ENCODE measurements around the gene ATXN7L3.

Gene ATXN7L3

DNA sequence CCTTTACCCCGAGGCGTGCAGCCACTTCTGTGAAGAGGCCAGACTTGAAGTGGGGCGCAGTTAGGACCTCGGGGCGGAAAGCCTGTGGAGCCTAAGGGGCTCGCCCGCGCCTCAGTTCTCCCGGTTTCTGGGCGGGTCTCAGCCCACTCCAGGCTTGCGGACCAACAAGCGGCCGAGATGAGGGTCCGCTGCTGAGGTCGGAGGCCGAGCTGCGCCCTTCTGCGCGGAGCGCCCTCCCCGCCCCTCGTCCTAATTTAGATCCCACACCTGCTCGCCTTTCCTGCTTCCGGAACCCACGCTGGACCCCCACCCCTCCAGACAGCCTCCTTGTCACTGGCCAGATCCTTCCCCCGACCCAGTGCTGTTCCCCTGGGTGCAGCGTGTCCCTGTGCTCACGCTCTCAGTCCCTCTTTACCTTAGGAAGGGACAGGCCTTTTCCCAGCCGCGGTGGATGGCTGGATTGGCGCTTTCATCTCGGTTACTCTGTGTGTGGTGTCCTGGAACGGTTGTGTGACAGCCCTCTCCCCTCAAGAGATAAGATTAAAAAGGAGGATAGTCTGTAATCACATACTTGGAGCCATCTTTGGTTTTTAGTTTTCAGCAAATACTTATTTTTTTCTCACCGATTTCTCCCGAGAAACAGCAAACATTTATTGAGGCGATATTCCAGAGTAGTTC lies 933 bp upstream of the ATXN7L3 start:
- no peak for DNase-seq (ENCODE audit: low read depth, low spot score)

DNA sequence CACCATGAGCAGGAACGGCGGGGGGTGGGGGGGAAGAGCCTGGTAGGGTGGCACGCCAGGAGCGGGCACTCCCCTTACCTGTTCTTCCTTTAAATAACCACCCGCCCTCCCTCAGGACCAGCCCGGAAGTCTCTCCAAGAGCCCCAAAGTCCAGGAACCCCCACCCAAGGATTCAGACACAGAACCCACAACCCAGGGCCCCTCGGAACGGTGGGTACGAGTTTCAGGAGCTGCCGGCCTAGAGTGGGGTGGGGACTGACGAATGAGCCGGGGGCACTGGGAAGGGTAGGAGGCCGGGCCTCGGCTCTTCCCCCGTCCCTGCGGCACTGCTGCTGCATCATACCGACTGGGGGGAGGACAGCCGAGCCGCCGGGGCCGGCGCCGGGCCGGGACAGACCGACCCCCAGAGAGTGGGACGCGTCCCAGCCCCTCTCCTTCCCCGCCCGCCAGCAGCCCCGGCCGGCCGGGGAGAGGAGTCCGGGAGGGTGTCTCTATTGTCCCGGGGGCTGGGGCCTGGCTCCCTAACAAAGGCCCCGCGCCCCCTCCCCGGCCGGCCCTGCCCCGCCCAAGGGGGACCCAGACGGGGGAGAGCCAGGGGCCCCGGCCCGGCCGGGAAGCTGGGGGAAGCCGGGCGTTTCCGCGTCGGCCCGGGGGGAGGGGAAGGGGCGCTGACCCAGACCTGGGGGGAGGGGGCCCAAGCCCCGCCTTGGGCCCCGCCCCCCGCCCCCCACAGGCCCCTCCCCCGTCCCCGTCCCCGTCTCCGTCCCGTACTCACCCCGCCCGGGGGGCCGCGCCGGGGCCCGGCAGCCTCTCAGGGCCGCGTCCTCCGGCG lies 747 bp downstream of the ATXN7L3 start:
- no peak for DNase-seq (ENCODE audit: low read depth, low spot score)

DNA sequence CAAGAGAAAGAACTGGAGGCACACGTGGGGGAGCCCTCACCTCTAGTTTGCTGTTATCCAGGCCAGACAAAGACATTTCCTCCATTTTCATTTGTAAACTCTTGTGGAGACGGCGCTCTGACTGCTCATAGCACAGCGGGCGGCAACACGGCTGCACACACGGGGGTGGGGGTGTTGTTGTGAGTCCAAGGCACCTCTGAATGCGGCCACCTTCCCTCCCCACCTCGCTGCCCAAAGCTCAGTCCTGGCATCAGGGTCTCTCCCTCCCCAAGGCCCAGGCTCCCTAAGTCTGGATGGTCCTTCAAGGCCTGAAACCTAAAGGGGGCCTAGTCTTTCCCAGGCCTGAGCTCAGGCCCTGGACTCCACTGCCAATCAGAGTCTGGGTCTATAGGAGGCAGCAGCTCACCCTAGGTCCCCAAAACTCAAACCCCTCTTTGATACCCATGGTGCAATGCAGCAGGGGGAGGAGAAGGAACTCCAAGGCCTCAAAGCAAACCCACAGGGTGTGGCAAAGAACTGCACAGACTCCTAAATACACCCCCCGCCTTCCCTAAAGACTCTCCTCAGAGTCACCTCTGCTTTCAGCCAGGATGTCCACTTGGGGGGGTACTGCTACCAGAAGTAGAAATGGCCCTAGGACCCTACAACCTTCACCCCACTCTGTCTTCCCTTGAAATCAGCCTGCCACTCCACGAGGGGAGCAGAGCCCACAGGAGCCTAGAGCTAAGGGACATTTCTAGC lies 1.5 kb downstream of the ATXN7L3 start:
- no peak for DNase-seq (ENCODE audit: low read depth, low spot score)

DNA sequence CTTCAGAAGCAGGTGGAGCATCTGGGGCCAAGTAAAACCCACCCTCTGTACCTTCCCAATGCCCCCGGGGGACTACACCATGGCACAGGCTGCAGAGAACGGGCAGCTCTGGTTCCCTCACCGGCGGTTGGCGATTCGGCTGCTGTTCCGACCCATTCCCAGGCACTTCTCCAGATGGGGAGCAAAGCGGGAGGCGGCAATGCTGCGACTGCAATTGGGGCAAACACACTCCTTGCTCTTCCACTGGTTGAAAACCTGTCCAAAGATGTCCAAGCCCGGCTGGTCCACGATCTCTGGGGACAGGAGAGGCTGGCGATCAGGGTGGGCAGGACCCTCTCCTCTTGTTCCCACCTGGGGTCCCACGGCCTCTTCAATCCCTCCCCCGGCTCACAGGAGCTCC lies 2.6 kb downstream of the ATXN7L3 start:
- DNase-seq (ENCODE audit: low read depth, low spot score) = no peak

DNA sequence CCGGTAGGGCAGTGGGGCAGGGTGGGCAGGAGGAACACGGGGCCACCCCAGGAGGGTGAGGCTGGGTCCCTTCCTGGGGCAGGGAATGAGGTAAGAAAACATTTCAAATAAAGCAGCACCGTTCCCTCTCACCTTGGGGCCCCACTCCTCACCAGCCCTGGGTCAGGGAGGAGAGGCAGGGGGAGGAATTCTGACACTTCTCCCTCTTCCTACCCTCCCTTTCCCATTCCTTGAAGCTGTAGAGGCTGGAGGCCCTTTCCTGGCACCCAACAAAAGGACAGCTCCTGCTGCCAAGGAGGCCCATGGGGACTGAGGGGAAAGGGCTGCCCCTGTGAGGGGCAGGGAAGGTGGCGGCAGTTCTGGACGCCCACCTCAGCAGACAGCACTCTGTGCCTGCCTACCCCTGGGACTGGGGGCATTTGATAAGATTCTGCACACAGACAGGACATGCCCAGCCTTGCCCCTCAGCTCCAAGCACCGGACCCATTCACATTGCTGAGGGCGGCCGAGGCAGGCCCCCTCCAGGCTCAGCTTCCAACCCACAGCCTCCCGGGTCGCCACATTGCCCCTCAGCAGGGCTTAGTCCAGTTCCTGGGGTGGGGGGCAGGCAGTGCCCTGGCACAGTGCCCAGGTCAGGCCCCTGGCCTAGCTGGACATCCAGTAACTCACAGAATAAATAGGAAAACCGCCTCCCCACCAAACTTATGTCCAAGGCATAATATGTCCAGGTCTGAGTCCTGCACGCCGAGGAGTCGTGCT lies 6.2 kb downstream of the ATXN7L3 start:
- DNase-seq (ENCODE audit: low read depth, low spot score) = no peak

DNA sequence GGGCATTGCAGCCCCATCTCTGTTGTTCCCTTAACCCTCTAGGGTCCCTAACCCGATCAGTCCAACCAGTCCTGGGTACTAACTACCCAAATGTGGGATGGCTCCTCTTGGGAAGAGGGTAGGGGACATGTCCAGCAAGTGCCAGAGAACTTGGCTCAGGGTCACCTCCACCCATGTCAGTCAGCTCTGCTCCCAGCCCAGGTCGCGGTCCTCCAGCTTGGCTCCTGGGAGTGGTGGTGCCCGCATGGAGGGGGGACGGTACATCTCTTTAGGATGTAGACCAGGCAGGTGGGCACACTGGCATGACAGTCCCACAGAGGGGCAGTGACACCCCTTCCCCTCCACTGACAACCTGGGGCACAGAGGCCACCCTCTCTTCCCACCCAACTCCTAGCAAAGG lies 6.9 kb downstream of the ATXN7L3 start:
- DNase-seq (ENCODE audit: low read depth, low spot score) = no peak

DNA sequence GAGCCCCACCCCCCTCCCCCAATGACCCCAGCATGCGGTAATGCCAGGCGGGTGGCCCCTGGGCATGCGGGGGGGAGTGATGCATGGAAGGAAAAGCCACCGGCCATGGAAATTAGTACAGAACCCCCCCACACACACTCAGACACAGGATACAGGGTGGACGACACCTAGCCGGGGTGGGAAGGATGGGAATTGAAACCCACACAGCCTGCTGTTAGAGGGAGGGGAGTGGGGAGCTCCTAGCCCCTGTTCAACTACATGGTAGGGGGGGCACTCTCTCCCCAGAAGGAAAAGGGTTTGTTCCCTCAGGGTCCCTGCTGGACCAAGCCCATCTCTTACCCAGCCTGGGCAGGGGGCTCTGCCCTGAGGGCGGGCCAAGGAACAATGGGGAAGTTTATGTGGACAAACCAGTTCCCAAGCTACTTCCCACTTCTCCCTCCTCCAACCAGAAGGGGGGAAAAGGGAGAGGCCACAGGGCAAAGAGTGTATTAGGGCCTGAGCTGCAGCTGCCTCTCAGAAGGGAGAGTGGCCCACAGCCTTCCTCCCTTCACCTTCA lies 7.7 kb downstream of the ATXN7L3 start:
- DNase-seq (ENCODE audit: low read depth, low spot score) = no peak

DNA sequence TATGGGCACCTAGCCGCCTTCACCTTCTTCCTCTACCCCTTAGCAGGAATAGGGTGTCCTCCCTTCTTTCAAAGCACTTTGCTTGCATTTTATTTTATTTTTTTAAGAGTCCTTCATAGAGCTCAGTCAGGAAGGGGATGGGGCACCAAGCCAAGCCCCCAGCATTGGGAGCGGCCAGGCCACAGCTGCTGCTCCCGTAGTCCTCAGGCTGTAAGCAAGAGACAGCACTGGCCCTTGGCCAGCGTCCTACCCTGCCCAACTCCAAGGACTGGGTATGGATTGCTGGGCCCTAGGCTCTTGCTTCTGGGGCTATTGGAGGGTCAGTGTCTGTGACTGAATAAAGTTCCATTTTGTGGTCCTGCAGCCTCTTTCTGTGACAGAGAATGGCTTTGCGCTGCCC lies 8.3 kb downstream of the ATXN7L3 start:
- DNase-seq (ENCODE audit: low read depth, low spot score) = no peak

DNA sequence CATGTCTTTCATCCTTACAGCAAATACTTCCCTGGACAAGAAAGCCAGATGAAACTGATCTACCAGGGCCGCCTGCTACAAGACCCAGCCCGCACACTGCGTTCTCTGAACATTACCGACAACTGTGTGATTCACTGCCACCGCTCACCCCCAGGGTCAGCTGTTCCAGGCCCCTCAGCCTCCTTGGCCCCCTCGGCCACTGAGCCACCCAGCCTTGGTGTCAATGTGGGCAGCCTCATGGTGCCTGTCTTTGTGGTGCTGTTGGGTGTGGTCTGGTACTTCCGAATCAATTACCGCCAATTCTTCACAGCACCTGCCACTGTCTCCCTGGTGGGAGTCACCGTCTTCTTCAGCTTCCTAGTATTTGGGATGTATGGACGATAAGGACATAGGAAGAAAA lies 9.2 kb downstream of the ATXN7L3 start:
- no peak for DNase-seq (ENCODE audit: low read depth, low spot score)

DNA sequence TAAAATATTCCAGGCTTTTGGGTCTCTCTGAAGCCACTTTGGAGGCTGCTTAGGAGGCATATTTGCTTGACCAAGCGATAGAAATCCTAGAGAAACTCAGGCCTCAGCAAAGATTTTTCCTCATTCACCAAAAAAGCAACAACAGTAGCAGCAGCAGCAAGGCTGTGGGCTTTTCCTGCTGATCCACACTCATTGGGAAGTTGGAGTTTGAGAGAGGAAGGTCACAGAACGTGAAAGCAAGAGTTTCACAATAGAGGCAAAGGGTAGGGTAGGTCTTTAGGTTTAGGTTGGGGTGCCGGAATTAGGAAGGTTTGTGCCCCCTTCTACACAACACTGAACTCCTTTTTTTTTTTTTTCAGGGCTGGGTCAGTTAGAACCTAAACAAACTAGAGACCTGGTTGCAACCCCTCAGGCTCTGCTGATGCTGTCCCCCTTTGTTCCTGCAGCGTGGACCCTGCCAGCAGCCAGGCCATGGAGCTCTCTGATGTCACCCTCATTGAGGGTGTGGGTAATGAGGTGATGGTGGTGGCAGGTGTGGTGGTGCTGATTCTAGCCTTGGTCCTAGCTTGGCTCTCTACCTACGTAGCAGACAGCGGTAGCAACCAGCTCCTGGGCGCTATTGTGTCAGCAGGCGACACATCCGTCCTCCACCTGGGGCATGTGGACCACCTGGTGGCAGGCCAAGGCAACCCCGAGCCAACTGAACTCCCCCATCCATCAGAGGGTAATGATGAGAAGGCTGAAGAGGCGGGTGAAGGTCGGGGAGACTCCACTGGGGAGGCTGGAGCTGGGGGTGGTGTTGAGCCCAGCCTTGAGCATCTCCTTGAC lies 10.9 kb downstream of the ATXN7L3 start:
- DNase-seq (ENCODE audit: low read depth, low spot score) = no peak

DNA sequence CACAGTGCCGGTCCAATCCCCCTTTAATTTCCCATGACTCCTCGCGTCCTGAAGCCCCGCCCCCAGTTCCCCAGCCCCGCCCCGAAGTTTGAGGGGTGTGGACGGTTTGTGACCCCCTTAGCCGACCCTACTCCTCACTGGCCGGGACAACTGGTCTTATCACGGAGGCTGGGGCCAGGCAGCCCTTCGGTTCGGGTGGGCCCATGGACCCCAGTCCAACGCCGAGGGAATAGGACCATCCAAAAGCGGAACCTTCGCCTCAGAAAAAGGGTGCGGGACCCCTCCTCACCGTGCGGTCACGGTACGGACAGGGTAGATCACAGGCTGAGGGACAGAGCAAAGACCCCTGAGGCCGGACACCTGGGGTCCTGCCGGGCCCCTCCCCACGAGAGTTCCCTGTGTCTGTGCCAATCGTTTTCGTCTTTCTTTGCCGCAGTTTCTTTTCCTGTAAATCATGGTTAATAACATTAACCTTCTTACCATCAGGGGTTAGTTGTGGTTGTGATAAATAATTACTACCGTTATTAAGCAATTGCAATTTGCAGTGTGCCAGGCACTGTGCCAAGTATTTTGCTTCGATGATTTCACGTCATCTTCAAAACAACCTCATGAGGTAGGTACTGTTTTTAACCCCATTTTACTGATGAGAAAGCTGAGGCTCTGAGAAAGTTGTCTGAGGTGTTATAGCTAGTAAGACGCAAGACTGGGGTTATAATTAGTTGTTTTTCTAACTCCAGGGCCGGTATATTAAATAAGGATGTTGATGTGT lies 12.4 kb downstream of the ATXN7L3 start:
- no peak for DNase-seq (ENCODE audit: low read depth, low spot score)

DNA sequence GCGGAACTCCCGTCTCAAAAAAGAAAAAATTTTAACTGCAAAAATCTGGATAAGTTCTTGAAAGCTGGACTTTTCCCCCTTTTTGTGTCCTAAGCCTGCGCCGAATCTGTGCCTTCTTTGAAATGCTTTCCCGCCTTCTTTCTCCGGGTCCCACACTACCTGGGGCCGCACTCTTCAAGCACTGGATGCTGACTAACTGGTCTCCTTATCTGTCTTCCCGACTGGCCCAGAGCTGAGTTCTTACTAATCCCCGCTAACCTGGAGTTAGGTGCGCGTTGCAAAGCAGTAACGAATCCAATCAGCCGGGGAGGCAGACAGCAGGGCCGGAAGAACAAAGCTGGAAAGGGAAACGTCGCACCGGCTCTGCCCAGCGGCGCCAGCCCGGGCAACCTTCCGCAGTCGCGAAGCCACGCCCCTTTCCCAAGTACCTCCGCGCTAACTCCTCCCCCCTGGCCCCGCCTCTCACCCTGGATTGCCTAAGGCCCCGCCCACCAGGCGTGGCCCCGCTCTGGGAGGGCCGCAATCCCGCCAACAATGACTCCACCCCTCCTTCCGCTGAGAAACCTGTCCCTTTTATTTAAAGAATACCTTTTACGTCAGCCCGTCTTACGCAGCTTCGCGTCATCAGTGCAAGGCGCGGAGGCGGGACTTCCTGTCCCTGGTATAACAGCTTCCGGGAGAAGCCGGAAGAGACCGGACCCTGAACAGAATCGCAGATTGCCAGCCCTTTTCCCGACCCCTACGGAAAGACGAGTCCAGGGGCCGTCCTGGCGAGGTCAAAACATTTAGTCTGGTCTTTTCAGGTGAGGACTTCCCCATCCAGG lies 13.2 kb downstream of the ATXN7L3 start, which contains the start of gene TMUB2:
Gene TMUB2, plus strand, starts transcription at position 666 of the 824 bp plus-strand sequence. CDS start 737 bp downstream, outside the sequence.
- peak; percentile 98 for DNase-seq (ENCODE audit: low read depth, low spot score)

DNA sequence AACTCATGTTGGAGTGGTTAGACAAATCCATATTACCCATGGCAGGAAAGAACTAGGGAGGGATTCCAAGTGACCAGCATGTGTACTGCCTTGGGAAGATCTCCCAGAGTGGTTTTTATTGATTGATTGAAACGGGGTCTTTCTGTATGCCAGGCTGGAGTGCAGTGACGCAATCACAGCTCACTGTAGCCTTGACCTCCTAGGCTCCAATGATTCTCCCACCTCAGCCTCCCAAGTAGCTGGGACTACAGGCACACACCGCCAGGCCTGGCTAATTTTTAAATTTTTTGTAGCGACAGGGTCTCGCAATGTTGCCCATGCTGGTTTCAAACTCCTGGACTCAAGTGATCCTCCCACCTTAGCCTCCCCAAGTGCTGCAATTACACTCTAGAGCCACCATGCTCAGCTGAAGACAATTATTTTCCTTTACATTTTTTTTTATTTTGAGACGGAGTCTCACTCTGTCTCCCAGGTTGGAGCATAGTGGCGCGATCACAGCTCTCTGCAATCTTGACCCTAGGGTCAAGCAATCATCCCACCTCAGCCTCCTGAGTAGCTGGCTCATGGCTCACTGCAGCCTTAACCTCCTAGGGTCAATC lies 15.4 kb downstream of the ATXN7L3 start:
- no peak for DNase-seq (ENCODE audit: low read depth, low spot score)

DNA sequence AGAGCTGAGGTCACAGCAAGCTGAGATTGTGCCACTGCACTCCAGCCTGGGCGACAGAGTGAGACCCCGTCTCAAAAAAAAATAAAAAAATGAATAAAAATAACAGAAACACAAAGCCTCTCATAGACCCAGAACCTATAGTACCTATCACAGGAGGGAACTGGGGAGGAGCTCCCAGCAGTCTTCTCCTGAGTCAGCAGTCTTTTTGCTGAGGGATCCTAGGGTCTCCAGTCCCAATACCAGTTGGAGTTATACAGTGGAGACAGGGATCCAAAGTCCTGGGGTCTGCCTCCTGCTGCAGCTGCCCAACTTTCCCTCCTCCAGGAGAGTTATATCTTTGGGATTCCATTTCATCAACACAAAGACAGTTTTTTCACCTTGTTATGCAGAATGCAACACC lies 16.7 kb downstream of the ATXN7L3 start:
- DNase-seq (ENCODE audit: low read depth, low spot score) = no peak

DNA sequence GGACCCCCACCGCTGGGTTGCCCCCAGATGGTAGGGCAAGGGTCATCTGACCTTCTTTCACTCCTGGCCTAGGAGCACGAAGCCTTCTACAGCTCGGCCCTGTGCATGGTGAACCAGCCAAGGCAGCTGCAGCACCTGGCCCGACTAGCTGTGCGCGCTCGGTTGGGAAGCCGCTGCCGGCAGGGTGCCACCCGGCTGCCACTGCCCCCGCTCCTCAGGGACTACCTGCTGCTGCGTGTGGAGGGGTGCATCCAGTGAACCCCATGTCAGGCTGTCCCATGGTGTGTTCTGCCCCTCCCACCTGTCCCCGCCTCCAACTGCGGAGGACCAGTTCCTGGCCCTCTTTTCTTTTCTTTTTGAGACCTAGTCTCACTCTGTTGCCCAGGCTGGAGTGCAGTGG lies 21.6 kb downstream of the ATXN7L3 start:
- DNase-seq (ENCODE audit: low read depth, low spot score) = no peak

DNA sequence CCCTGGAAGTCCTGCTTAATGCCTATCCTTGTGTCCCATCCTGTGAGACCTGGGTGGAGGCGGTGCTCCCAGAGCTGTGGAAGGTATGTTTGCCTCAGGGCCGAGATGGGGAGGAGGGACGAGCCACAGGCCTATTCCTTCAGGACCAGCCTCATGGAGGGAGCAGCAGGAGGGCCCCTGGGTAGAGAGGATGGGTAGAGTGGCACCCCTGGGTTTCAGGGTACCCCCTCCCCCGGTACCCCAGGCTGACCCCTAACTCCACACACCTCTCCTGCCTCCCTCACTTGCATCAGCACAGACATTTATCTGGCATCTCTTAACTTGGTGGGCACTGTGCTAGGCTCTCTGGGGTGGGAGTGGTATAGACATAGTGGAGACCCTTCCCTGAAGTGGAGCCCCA lies 22.0 kb downstream of the ATXN7L3 start:
- no peak for DNase-seq (ENCODE audit: low read depth, low spot score)

DNA sequence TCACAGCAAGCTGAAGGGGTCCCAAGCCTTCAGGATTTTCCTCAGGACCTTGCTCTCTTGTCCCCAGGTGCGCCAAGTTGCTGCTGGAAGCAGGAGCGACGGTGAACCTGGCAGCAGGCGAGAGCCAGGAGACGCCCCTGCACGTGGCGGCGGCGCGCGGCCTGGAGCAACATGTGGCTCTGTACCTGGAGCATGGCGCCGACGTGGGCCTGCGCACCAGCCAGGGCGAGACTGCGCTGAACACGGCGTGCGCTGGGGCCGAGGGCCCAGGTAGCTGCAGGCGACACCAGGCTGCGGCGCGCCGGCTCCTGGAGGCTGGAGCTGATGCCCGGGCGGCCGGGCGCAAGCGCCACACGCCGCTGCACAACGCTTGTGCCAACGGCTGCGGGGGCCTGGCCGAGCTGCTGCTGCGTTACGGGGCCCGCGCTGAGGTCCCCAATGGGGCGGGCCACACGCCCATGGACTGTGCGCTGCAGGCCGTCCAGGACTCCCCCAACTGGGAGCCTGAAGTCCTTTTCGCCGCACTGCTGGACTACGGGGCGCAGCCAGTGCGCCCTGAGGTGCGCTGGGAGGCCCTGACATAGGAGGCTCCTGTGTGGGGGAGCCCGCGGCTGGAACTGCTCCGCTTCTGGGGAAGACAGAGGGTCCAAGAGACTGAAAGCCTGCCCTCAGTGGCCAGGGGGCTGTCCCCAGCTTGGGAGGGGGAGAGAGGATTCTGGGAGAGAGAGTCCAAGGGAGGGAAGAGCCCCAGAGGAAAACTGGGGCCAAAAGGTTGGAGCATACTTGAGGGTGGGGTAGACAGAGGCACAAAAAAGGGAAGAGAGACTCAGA lies 22.8 kb downstream of the ATXN7L3 start:
- no peak for DNase-seq (ENCODE audit: low read depth, low spot score)

DNA sequence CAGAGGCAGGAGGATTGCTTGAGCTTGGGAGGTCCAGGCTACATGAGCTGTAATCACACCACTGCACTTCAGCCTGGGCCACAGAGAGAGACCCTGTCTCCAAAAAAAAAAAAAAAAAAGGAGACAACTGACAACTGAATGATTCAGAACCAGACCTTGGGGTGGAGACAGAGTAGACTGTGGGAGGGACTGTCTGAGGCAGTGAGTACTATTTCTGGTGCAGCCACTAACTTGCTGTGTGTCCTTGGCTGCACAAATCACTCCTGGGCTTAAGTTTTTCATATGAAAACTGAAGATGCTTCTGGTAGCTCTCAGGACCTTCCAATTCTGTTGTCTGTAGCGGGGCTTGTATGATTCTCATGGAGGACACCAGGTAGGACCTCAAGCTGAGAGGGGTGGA lies 23.4 kb downstream of the ATXN7L3 start:
- no peak for DNase-seq (ENCODE audit: low read depth, low spot score)
